Measurements from ENCODE around the gene ROCK1. TPM values are rescaled to one million over a fixed set of nuclear protein-coding genes. Genes with fewer than 3 reads are reported as not detected.

The ROCK1 gene
- total and polyA plus RNA-seq, 3 donors from 2014 or later = 9.6 to 46.3 (median 43.1) TPM

- Histone ChIP-seq H3K4me3 (peak overlapping the region; percentile 95 to 100), H3K27me3 (no peaks in the 10 kb centered on the region), H3K27ac (peak overlapping the region; percentile 92 to 99), H3K36me3 (ENCODE audit: low read depth, missing control alignments) (no peaks in the 10 kb centered on the region), H3K4me1 (peaks cover 14% of the 10 kb centered on the region), H3K9me3 (no peaks in the 10 kb centered on the region)
- no peak for DNase-seq
- intact Hi-C loops (cut with DNase I; ENCODE audit: low total_unique reads) = no loop called here
- TF ChIP-seq, protein P1, sequence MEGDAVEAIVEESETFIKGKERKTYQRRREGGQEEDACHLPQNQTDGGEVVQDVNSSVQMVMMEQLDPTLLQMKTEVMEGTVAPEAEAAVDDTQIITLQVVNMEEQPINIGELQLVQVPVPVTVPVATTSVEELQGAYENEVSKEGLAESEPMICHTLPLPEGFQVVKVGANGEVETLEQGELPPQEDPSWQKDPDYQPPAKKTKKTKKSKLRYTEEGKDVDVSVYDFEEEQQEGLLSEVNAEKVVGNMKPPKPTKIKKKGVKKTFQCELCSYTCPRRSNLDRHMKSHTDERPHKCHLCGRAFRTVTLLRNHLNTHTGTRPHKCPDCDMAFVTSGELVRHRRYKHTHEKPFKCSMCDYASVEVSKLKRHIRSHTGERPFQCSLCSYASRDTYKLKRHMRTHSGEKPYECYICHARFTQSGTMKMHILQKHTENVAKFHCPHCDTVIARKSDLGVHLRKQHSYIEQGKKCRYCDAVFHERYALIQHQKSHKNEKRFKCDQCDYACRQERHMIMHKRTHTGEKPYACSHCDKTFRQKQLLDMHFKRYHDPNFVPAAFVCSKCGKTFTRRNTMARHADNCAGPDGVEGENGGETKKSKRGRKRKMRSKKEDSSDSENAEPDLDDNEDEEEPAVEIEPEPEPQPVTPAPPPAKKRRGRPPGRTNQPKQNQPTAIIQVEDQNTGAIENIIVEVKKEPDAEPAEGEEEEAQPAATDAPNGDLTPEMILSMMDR (IDR thresholded peaks at IDR 0.05) = no peak
- no peak for TF ChIP-seq POLR2A (IDR thresholded peaks at IDR 0.05)
- WGBS, 2 donors = 7 to 8% methylated on average over 9 of the region's 9 CpGs
Measured at GRCh38 chr18:21112543-21113105, 1.0 kb upstream of the ROCK1 start.

GRCh38 chr18:21112140-21112473, 494 bp upstream of the ROCK1 start:
- H3K4me3 ChIP-seq = peak overlapping the region; percentile 95 to 100
- H3K27ac ChIP-seq = peak overlapping the region; percentile 92 to 99
- intact Hi-C loops (cut with DNase I; ENCODE audit: low total_unique reads) = no loop called here
- TF ChIP-seq, protein P1 (IDR thresholded peaks at IDR 0.05) = no peak
- TF ChIP-seq POLR2A (IDR thresholded peaks at IDR 0.05) = no peak
- 0 to 1% methylated on average over 16 of the region's 16 CpGs for WGBS, 2 donors
- no peak for DNase-seq
- H3K9me3 ChIP-seq = no peaks in the 10 kb centered on the region
- no peaks in the 10 kb centered on the region for H3K36me3 ChIP-seq (ENCODE audit: low read depth, missing control alignments)
- H3K4me1 ChIP-seq = peaks cover 10% of the 10 kb centered on the region
- no peaks in the 10 kb centered on the region for H3K27me3 ChIP-seq

DNA sequence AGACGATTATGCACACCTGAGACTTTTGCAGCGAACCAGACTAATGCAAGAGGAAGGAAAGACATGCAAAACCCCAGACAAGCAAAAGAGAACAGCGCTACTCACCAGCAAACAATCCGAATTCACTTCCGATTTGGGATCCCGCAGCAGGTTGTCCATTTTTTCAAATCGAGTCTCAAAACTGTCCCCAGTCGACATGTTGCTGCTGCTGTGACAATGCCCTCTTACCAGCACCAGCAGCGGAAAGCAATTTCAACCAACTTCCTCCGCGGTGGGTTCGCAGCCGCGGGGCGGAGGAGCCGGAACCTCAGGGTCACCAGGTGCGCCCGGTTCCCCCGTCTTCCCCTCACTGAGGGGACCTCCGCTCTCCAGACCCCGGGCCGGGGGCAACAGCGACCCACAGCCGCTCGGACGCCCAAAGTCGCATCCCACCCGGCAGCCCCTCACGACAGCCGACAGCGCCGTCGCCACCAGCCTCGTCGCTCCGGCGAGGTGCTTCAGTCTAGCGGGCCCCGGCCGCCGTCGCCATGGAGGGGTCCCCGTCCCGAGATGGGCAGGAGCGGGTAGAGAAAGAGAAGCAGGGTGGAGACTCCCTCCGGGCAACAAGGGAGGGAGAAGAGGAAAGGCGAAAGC, 784 bp downstream of the ROCK1 start:
- H3K9me3 ChIP-seq = no peaks in the 10 kb centered on the region
- 0% methylated on average over 9 to 47 of the region's 47 CpGs for WGBS, 2 donors
- intact Hi-C loops (cut with DNase I; ENCODE audit: low total_unique reads) = no loop called here
- peaks cover 7% of the 10 kb centered on the region for H3K4me1 ChIP-seq
- DNase-seq = peak; percentile 44
- H3K27me3 ChIP-seq = no peaks in the 10 kb centered on the region
- H3K27ac ChIP-seq = peak overlapping the region; percentile 96 to 99
- no peaks in the 10 kb centered on the region for H3K36me3 ChIP-seq (ENCODE audit: low read depth, missing control alignments)
- TF ChIP-seq POLR2A (IDR thresholded peaks at IDR 0.05) = no peak
- TF ChIP-seq, protein P1 (IDR thresholded peaks at IDR 0.05) = no peak
- H3K4me3 ChIP-seq = peak overlapping the region; percentile 95 to 100

GRCh38 chr18:21109936-21110712, 1.5 kb downstream of the ROCK1 start:
- intact Hi-C loops (cut with DNase I; ENCODE audit: low total_unique reads) = no loop called here
- Histone ChIP-seq H3K9me3 (no peaks in the 10 kb centered on the region), H3K27ac (peak overlapping the region; percentile 96 to 99), H3K36me3 (ENCODE audit: low read depth, missing control alignments) (no peaks in the 10 kb centered on the region), H3K27me3 (no peaks in the 10 kb centered on the region), H3K4me3 (peak overlapping the region; percentile 95 to 100), H3K4me1 (peaks cover 7% of the 10 kb centered on the region)
- no peak for TF ChIP-seq POLR2A (IDR thresholded peaks at IDR 0.05)
- TF ChIP-seq, protein P1 (IDR thresholded peaks at IDR 0.05) = no peak
- DNase-seq = no peak
- WGBS, 2 donors = 1% methylated on average over 8 of the region's 8 CpGs
